SU-DHL-6 (cell line): ENCODE results near the gene UBLCP1.
"Not testable (repeated sequence)": the region's sequence is repeated elsewhere in the genome, so short reads cannot be mapped to it uniquely, and the experiment has no call there.

Experiments
- CTCF ChIP-seq: fragments of 200-600 bp; sonication (generic); IDR thresholded peaks from one replicate; pipeline ENCODE4 v1.5.1; 2017; ENCODE audit warnings: antibody characterized with exemption, mild to moderate bottlenecking, low read length, moderate library complexity; ENCODE audit not compliant: insufficient read depth, poor library complexity, severe bottlenecking
- EZH2phosphoT487 ChIP-seq: fragments of 200-600 bp; sonication (generic), shearing (Covaris generic); conservative IDR thresholded peaks from 2 replicates; pipeline ENCODE4 v1.6.1; 2018; ENCODE audit warnings: mild to moderate bottlenecking, antibody characterized with exemption, low read length, moderate library complexity, mixed read lengths

DNA sequence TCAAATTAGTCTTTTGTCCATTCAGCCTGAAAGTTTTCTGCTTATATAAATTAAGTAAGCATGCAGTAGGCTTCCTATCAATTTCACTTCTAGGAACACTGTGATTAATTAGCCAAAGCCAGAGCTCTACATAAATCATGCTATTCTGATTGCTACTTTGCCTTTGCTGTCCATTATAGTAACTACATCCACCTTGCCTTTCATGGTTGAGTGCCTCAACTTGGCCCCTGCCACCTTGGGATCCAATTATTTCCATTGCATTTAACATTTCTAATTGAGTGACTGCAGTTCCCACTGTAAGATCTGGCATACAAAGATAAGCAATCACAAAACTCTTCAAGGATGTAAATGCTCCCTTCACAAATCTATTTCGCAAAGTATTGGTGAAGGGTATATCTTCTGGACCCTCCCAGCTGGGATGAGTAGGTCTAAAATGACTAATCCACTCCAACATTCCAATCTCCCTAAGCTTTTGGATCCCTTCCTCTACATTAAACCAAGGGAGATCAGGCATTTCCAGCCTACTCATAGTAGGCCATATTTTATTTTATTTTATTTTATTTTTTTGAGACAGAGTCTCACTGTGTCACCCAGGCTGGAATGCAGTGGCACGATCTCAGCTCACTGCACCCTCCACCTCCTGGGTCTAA lies 27.1 kb upstream of the UBLCP1 start:
- TF ChIP-seq CTCF, EZH2phosphoT487: not testable (repeated sequence)
